Esophagus muscularis mucosa (tissue), 4 donors: Measurements from ENCODE around the gene AQP6. TPM values are rescaled to one million over a fixed set of nuclear protein-coding genes. Genes with fewer than 3 reads are reported as not detected.

ENCODE experiments used
- DNase-seq: peaks from one replicate; pipeline ENCODE4 v3.0.0-alpha.2; 2017; ENCODE audit errors: extremely low spot score
- H3K27ac ChIP-seq, 4 donors: fragments of 200-600 bp; sonication (generic); replicated peaks in 1 of 4; 1 replicate in 3 of 4; 2 replicates in 1 of 4; pipeline ENCODE4 v1.5.1; 2016 to 2019; ENCODE audit warnings: mild to moderate bottlenecking in 1 of 4
- H3K27me3 ChIP-seq, 4 donors: fragments of 200-600 bp; sonication (generic); one replicate each; pipeline versions ENCODE4 v1.5.1 to v1.6.0; 2016 to 2019
- H3K36me3 ChIP-seq, 4 donors: fragments of 200-600 bp; sonication (generic); one replicate each; pipeline ENCODE4 v1.5.1; 2016 to 2019
- H3K4me1 ChIP-seq, 4 donors: fragments of 200-600 bp; sonication (generic); one replicate each; pipeline ENCODE4 v1.5.1; 2016 to 2019
- H3K4me3 ChIP-seq, 4 donors: fragments of 200-600 bp; sonication (generic); 1 replicate in 2 of 4; 2 replicates in 2 of 4; pipeline ENCODE4 v1.5.1; 2016 to 2019; ENCODE audit warnings: mild to moderate bottlenecking in 4 of 4, moderate library complexity in 1 of 4
- H3K9me3 ChIP-seq, 4 donors: fragments of 200-600 bp; sonication (generic); 1 replicate in 3 of 4; 2 replicates in 1 of 4; pipeline ENCODE4 v1.5.1; 2016 to 2019
- CTCF ChIP-seq, 3 experiments: fragments of 200-600 bp in 2 of 3; fragments of 450-650 bp in 1 of 3; sonication (generic) in 2 of 3; IDR thresholded peaks; one replicate each; pipeline ENCODE4 v1.5.1; 2017 to 2019; ENCODE audit warnings: antibody characterized with exemption in 3 of 3, mild to moderate bottlenecking in 2 of 3, moderate library complexity in 1 of 3
- EP300 ChIP-seq: sonication (generic); formaldehyde crosslinking; IDR thresholded peaks from one replicate; pipeline ENCODE4 v1.6.1; 2017; ENCODE audit warnings: antibody characterized with exemption
- POLR2A ChIP-seq: fragments of 450-650 bp; IDR thresholded peaks from one replicate; pipeline ENCODE4 v1.6.1; 2017; ENCODE audit warnings: antibody characterized with exemption, moderate library complexity, mild to moderate bottlenecking, low read depth
- POLR2AphosphoS5 ChIP-seq, 2 donors: sonication (generic); formaldehyde crosslinking; IDR thresholded peaks; one replicate each; pipeline ENCODE4 v1.6.1; 2017; ENCODE audit warnings: antibody characterized with exemption in 2 of 2
- WGBS: methylation state at CpG from one replicate; pipeline ENCODE4 v1.1.5; 2018; 5-methylcytosine and 5-hydroxymethylcytosine counted together
- intact Hi-C: fragments of 100-400 bp; cut with DNase I; formaldehyde crosslinking; loops from one replicate; pipeline ENCODE4 v1.15.1; 2023
- total RNA-seq, 4 donors: library from RNA; depleted of rRNA; stranded (reverse); fragments of >200 nt; gene quantifications; one replicate each; pipeline versions ENCODE4 v1.1.0 to v1.2.1, GENCODE V29; 2016

AQP6 gene
- total RNA-seq, 4 donors from 2014 or later: 0.11 TPM; not detected in 3

GRCh38 chr12:49967042-49967776 lies 5.5 kb upstream of the AQP6 start:
- intact Hi-C loops: loop anchor here (1.0 to 10.0 kb wide), 4 partner anchors 90 to 218 kb away; partner anchors contain the start of gene ASIC1
- DNase-seq: peak; percentile 98
- H3K36me3 ChIP-seq: no peaks in the 10 kb centered on the region
- 3% methylated on average over 38 of the region's 40 CpGs for WGBS
- TF ChIP-seq EP300: no peak
- TF ChIP-seq POLR2AphosphoS5 (IDR thresholded peaks at IDR 0.05): peak in 1 of 2 donors; percentile 61
- peak; percentile 72 to 96 (median 82) for TF ChIP-seq CTCF (IDR thresholded peaks at IDR 0.05)
- no peak for TF ChIP-seq POLR2A
- peaks cover 15 to 24% (median 20%) of the 10 kb centered on the region in 4 donors for H3K4me1 ChIP-seq
- H3K27ac ChIP-seq: no peak overlapping the region
- no peaks in the 10 kb centered on the region for H3K9me3 ChIP-seq
- H3K27me3 ChIP-seq: peaks cover 0 to 43% (median 3%) of the 10 kb centered on the region in 4 donors
- peak overlapping the region; percentile 39 to 58 (median 46) for H3K4me3 ChIP-seq

GRCh38 chr12:49967777-49968250 lies 4.9 kb upstream of the AQP6 start:
- TF ChIP-seq CTCF (IDR thresholded peaks at IDR 0.05) (no peak), EP300 (no peak), POLR2AphosphoS5 (IDR thresholded peaks at IDR 0.05) (no peak), POLR2A (no peak)
- DNase-seq: no peak
- Histone ChIP-seq H3K4me1 (peaks cover 15 to 20% (median 17%) of the 10 kb centered on the region in 4 donors), H3K27ac (no peak overlapping the region), H3K9me3 (no peaks in the 10 kb centered on the region), H3K36me3 (no peaks in the 10 kb centered on the region), H3K4me3 (peak overlapping the region; percentile 39 to 58 (median 46)), H3K27me3 (peaks cover 0 to 40% (median 3%) of the 10 kb centered on the region in 4 donors)
- 35% methylated on average over 15 of the region's 15 CpGs for WGBS
- intact Hi-C loops: loop anchor here (1.0 to 10.0 kb wide), 4 partner anchors 89 to 217 kb away; partner anchors contain the start of gene ASIC1

GRCh38 chr12:49968471-49968870 lies 4.3 kb upstream of the AQP6 start:
- intact Hi-C loops: loop anchor here (10.0 kb wide), 2 partner anchors 194 to 216 kb away; no protein-coding TSS in a partner anchor
- H3K27me3 ChIP-seq: peaks cover 0 to 40% (median 3%) of the 10 kb centered on the region in 4 donors
- H3K9me3 ChIP-seq: no peaks in the 10 kb centered on the region
- 82% methylated on average over 5 of the region's 6 CpGs for WGBS
- TF ChIP-seq CTCF (IDR thresholded peaks at IDR 0.05) (no peak), POLR2A (no peak), EP300 (no peak), POLR2AphosphoS5 (IDR thresholded peaks at IDR 0.05) (no peak)
- H3K36me3 ChIP-seq: no peaks in the 10 kb centered on the region
- H3K4me1 ChIP-seq: peaks cover 11 to 16% (median 12%) of the 10 kb centered on the region in 4 donors
- no peak overlapping the region for H3K27ac ChIP-seq
- no peak for DNase-seq
- no peak overlapping the region for H3K4me3 ChIP-seq

GRCh38 chr12:49969027-49969426 lies 3.7 kb upstream of the AQP6 start:
- H3K4me3 ChIP-seq: no peak overlapping the region
- peaks cover 0 to 40% (median 3%) of the 10 kb centered on the region in 4 donors for H3K27me3 ChIP-seq
- intact Hi-C loops: loop anchor here (10.0 kb wide), 2 partner anchors 194 to 216 kb away; no protein-coding TSS in a partner anchor
- no peaks in the 10 kb centered on the region for H3K9me3 ChIP-seq
- H3K4me1 ChIP-seq: peaks cover 11 to 18% (median 15%) of the 10 kb centered on the region in 4 donors
- WGBS: 70% methylated on average over 1 of the region's 5 CpGs
- DNase-seq: no peak
- TF ChIP-seq EP300 (no peak), POLR2AphosphoS5 (IDR thresholded peaks at IDR 0.05) (peak in 1 of 2 donors; percentile 9)
- no peak overlapping the region for H3K27ac ChIP-seq
- no peaks in the 10 kb centered on the region for H3K36me3 ChIP-seq
